SK-N-SH treated with all-trans-retinoic acid at 6 μM for 48 hours (cell line): ENCODE results near the gene ACOXL.

Source experiments
- BACH2 ChIP-seq: fragments of 250-450 bp; sonication (Bioruptor Pico); IDR thresholded peaks from 2 replicates; pipeline ENCODE4 v1.9.0; 2021; ENCODE audit warnings: mild to moderate bottlenecking, borderline replicate concordance
- GLIS3 ChIP-seq: fragments of 250-450 bp; sonication (Bioruptor Pico); IDR thresholded peaks from 2 replicates; pipeline ENCODE4 v1.5.0; 2020; ENCODE audit warnings: mild to moderate bottlenecking, moderate library complexity
- PPARA ChIP-seq: fragments of 250-450 bp; sonication (Bioruptor Pico); IDR thresholded peaks from 2 replicates; pipeline ENCODE4 v1.5.0; 2020; ENCODE audit warnings: mild to moderate bottlenecking, borderline replicate concordance
- RARB ChIP-seq: fragments of 250-450 bp; sonication (Bioruptor Pico); IDR thresholded peaks from 2 replicates; pipeline ENCODE4 v1.8.0; 2021; ENCODE audit warnings: mild to moderate bottlenecking, moderate library complexity
- TF ChIP-seq, protein P1 (sequence below): fragments of 250-450 bp; sonication (Bioruptor Pico); IDR thresholded peaks from 2 replicates; pipeline ENCODE4 v1.8.0; 2020; ENCODE audit warnings: mild to moderate bottlenecking, moderate library complexity, borderline replicate concordance
- TF ChIP-seq, protein P2 (sequence below): fragments of 250-450 bp; sonication (Bioruptor Pico); IDR thresholded peaks from 2 replicates; pipeline ENCODE4 v1.5.1; 2020; ENCODE audit warnings: low read depth, mild to moderate bottlenecking, moderate library complexity
- TF ChIP-seq, protein P3 (sequence below): fragments of 250-450 bp; sonication (Bioruptor Pico); IDR thresholded peaks from 2 replicates; pipeline ENCODE4 v1.8.0; 2021; ENCODE audit warnings: low read depth, mild to moderate bottlenecking, moderate library complexity, borderline replicate concordance

DNA sequence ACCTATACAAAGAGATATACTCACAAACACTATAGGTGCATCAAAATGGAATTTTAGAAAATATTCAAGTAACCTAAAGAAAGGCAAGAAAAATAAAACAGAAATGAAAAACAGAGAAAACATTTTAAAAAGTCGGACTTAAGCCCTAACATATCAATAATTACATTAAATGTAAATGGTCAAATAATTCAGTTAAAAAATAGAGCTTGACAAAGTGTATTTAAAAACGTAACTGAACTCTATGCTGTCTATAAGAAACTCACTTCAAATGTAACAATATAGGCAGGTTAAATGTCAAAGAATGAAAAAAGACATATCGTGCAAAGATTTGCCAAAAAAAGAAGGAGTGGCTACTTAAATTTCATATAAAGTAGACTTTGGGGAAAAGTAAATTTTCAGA, 163.9 kb downstream of the ACOXL start:
- TF ChIP-seq PPARA (CRISPR knock-in tag) (no peak), GLIS3 (CRISPR knock-in tag) (no peak), RARB (no peak), BACH2 (no peak)
- TF ChIP-seq, protein P1, sequence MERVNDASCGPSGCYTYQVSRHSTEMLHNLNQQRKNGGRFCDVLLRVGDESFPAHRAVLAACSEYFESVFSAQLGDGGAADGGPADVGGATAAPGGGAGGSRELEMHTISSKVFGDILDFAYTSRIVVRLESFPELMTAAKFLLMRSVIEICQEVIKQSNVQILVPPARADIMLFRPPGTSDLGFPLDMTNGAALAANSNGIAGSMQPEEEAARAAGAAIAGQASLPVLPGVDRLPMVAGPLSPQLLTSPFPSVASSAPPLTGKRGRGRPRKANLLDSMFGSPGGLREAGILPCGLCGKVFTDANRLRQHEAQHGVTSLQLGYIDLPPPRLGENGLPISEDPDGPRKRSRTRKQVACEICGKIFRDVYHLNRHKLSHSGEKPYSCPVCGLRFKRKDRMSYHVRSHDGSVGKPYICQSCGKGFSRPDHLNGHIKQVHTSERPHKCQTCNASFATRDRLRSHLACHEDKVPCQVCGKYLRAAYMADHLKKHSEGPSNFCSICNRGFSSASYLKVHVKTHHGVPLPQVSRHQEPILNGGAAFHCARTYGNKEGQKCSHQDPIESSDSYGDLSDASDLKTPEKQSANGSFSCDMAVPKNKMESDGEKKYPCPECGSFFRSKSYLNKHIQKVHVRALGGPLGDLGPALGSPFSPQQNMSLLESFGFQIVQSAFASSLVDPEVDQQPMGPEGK = no peak
- TF ChIP-seq, protein P2, sequence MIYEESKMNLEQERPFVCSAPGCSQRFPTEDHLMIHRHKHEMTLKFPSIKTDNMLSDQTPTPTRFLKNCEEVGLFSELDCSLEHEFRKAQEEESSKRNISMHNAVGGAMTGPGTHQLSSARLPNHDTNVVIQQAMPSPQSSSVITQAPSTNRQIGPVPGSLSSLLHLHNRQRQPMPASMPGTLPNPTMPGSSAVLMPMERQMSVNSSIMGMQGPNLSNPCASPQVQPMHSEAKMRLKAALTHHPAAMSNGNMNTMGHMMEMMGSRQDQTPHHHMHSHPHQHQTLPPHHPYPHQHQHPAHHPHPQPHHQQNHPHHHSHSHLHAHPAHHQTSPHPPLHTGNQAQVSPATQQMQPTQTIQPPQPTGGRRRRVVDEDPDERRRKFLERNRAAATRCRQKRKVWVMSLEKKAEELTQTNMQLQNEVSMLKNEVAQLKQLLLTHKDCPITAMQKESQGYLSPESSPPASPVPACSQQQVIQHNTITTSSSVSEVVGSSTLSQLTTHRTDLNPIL = no peak
- TF ChIP-seq, protein P3, sequence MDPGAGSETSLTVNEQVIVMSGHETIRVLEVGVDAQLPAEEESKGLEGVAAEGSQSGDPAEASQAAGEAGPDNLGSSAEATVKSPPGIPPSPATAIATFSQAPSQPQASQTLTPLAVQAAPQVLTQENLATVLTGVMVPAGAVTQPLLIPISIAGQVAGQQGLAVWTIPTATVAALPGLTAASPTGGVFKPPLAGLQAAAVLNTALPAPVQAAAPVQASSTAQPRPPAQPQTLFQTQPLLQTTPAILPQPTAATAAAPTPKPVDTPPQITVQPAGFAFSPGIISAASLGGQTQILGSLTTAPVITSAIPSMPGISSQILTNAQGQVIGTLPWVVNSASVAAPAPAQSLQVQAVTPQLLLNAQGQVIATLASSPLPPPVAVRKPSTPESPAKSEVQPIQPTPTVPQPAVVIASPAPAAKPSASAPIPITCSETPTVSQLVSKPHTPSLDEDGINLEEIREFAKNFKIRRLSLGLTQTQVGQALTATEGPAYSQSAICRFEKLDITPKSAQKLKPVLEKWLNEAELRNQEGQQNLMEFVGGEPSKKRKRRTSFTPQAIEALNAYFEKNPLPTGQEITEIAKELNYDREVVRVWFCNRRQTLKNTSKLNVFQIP = no peak
